Heart right ventricle (tissue), 16 donors: ENCODE data around the gene ALOX5. TPM values are rescaled to one million over a fixed set of nuclear protein-coding genes. Genes with fewer than 3 reads are reported as not detected.

Experiments used
- ATAC-seq, 8 donors: fragments of 200-7000 bp; cut with Tn5 transposase; one replicate each; pipeline ENCODE4 v1.9.1; 2020; ENCODE audit warnings: mild to moderate bottlenecking in 8 of 8, moderate library complexity in 8 of 8, moderate number of reproducible peaks in 1 of 8
- DNase-seq, 2 donors: peaks; one replicate each; pipeline ENCODE4 v3.0.0-alpha.2; 2020
- H3K27ac ChIP-seq, 10 donors: fragments of 200-600 bp; sonication (generic) in 2 of 10; one replicate each; pipeline versions ENCODE4 v1.5.0 to v1.8.0; 2020 to 2022; ENCODE audit warnings: mild to moderate bottlenecking in 3 of 10
- H3K27me3 ChIP-seq, 7 donors: fragments of 200-600 bp; one replicate each; pipeline ENCODE4 v1.8.0; 2021 to 2022; ENCODE audit warnings: mild to moderate bottlenecking in 2 of 7
- H3K36me3 ChIP-seq, 9 donors: fragments of 200-600 bp; sonication (generic) in 1 of 9; one replicate each; pipeline versions ENCODE4 v1.5.0 to v1.8.0; 2020 to 2022; ENCODE audit warnings: mild to moderate bottlenecking in 2 of 9
- H3K4me1 ChIP-seq, 9 donors: fragments of 200-600 bp; sonication (generic) in 1 of 9; one replicate each; pipeline versions ENCODE4 v1.5.0 to v1.8.0; 2020 to 2022; ENCODE audit warnings: mild to moderate bottlenecking in 4 of 9
- H3K4me3 ChIP-seq, 10 donors: fragments of 200-600 bp; sonication (generic) in 2 of 10; one replicate each; pipeline versions ENCODE4 v1.5.0 to v1.8.0; 2020 to 2022; ENCODE audit warnings: mild to moderate bottlenecking in 7 of 10, moderate library complexity in 2 of 10
- H3K9me3 ChIP-seq, 11 donors: fragments of 200-600 bp in 10 of 11; sonication (generic) in 2 of 11; one replicate each; pipeline versions ENCODE4 v1.5.0 to v1.8.0; 2013 to 2022; ENCODE audit warnings: mild to moderate bottlenecking in 2 of 11, control low read depth in 1 of 11, moderate library complexity in 1 of 11
- CTCF ChIP-seq, 9 donors: fragments of 200-600 bp; sonication (generic) in 2 of 9; IDR thresholded peaks; one replicate each; pipeline versions ENCODE4 v1.5.0 to v1.8.0; 2021 to 2022; ENCODE audit warnings: antibody characterized with exemption in 9 of 9, mild to moderate bottlenecking in 5 of 9, moderate library complexity in 1 of 9
- WGBS, 2 donors: extraction: QIAGEN DNeasy Blood & Tissue Kit; methylation state at CpG; one replicate each; pipeline ENCODE4 v1.1.7; 2013; ENCODE audit warnings: inconsistent platforms in 1 of 2; 5-methylcytosine and 5-hydroxymethylcytosine counted together
- intact Hi-C, 10 donors: fragments of 100-400 bp; cut with DNase I; formaldehyde crosslinking; loops; one replicate each; pipeline versions ENCODE4 v1.11.1 to v1.14.2; 2022
- polyA plus RNA-seq, 2 donors: library from polyadenylated mRNA; stranded (reverse); fragments of 200-250 nt; gene quantifications; one replicate each; pipeline ENCODE4 v1.2.3, GENCODE V29; 2013
- total RNA-seq, 10 donors: library from RNA; stranded (reverse); fragmentation: NEBNext Ultra II Directional in 3 of 10; extraction: Animal tissue kit (Norgen Biotek cat#: 25700) in 3 of 10; gene quantifications; one replicate each; pipeline versions ENCODE4 v1.2.1 to v1.2.4, GENCODE V29; 2021 to 2023
- donor health status: Arrhythmogenic right ventricular cardiomyopathy.
- donor health status: ischemic (EF 13 %, LVEDD 7.1; RV severe dilation, severe dysfunction).
- donor health status: healthy with polysubstance abuse.
- donor health status: DM: no; HTN: yes; CAD: no.
- donor health status: DM: no; HTN: no; CAD: no.
- donor health status: ischemic (EF 25% LVEDD 6.9; RV normal size, moderate dysfunction).
- donor health status: ischemic (EF 25% LVEDD 5.7; RV mildly dilated, moderate dysfunction).
- donor health status: healthy.
- donor health status: DM: yes; HTN: yes; CAD: no.
- donor health status: Ischemic cardiomyopathy.
- donor health status: ischemic (EF 35%, LVEDD 5.7; RV mildly dilated, moderate dysfunction).
- donor health status: nonischemic (EF 11% LVEDD 7.7; RV severe dilation, severe dysfunction).
- donor health status: DM: yes; HTN: yes; CAD: no.
- donor health status: PGD.
- donor health status: ischemic (EF 29% LVEDD 5.4; RV normal size, mild dysfunction).
- donor health status: nonischemic (EF 23%, LVEDD 6.1; RV moderate dilation, normal function).

ALOX5 gene
- total and polyA plus RNA-seq, 12 donors = 1.8 to 21.8 (median 4.4) TPM

- H3K4me1 ChIP-seq = peaks cover 0 to 58% (median 30%) of the 10 kb centered on the region in 9 donors
- peaks cover 0 to 12% (median 0%) of the 10 kb centered on the region in 9 donors for H3K36me3 ChIP-seq
- H3K27ac ChIP-seq = peak overlapping the region; percentile 80 to 99 (median 93)
- no peaks in the 10 kb centered on the region for H3K9me3 ChIP-seq
- intact Hi-C loops = loop anchor here in 1 of 10 donors (10.0 kb wide), 1 partner anchor 425 kb away; no protein-coding TSS in a partner anchor
- DNase-seq = peak; percentile 45 to 50
- no peak for TF ChIP-seq CTCF (IDR thresholded peaks at IDR 0.05)
- no peaks in the 10 kb centered on the region for H3K27me3 ChIP-seq
- H3K4me3 ChIP-seq = peak overlapping the region; percentile 40 to 79 (median 64)
- ATAC-seq = peak; percentile 23 to 59 (median 52)
- WGBS, 2 donors = 15 to 25% methylated on average over 12 of the region's 12 CpGs
Measured at GRCh38 chr10:45419676-45420025, 45.6 kb downstream of the ALOX5 start.

- Histone ChIP-seq H3K4me3 (peak overlapping the region in 5 of 10 donors; percentile 63 to 79 (median 67)), H3K27ac (peak overlapping the region in 8 of 10 donors; percentile 91 to 99 (median 96)), H3K36me3 (peaks cover 0 to 14% (median 0%) of the 10 kb centered on the region in 9 donors), H3K4me1 (peaks cover 0 to 68% (median 30%) of the 10 kb centered on the region in 9 donors), H3K9me3 (no peaks in the 10 kb centered on the region), H3K27me3 (no peaks in the 10 kb centered on the region)
- ATAC-seq (peak; percentile 22 to 66 (median 56)), DNase-seq (peak; percentile 79 to 83)
- intact Hi-C loops = loop anchor here in 1 of 10 donors (10.0 kb wide), 1 partner anchor 426 kb away; no protein-coding TSS in a partner anchor
- no peak for TF ChIP-seq CTCF (IDR thresholded peaks at IDR 0.05)
- 29 to 34% methylated on average over 16 of the region's 16 CpGs for WGBS, 2 donors
Measured at GRCh38 chr10:45420453-45421192, 46.6 kb downstream of the ALOX5 start.

GRCh38 chr10:45421221-45422097 lies 47.4 kb downstream of the ALOX5 start:
- peaks cover 0 to 76% (median 30%) of the 10 kb centered on the region in 9 donors for H3K4me1 ChIP-seq
- intact Hi-C loops = loop anchor here in 1 of 10 donors (10.0 kb wide), 1 partner anchor 427 kb away; no protein-coding TSS in a partner anchor
- ATAC-seq = no peak
- no peaks in the 10 kb centered on the region for H3K9me3 ChIP-seq
- no peak for DNase-seq
- H3K27ac ChIP-seq = peak overlapping the region in 8 of 10 donors; percentile 48 to 99 (median 93)
- H3K36me3 ChIP-seq = peaks cover 0 to 16% (median 0%) of the 10 kb centered on the region in 9 donors
- no peak for TF ChIP-seq CTCF (IDR thresholded peaks at IDR 0.05)
- no peak overlapping the region for H3K4me3 ChIP-seq
- WGBS, 2 donors = 74 to 75% methylated on average over 7 of the region's 7 CpGs
- H3K27me3 ChIP-seq = no peaks in the 10 kb centered on the region
